AG04449 (cell line): ENCODE data around the gene PCCA.

Experiments
- CTCF ChIA-PET: fragments of 350-600 bp; formaldehyde crosslinking; extraction: SDS; loops from one replicate; lab custom pipeline; 2021; ENCODE audit warnings: antibody characterized with exemption; lab: Yijun Ruan, JAX
- POLR2A ChIA-PET: fragments of 400-600, 350-600 bp; formaldehyde crosslinking; extraction: SDS; loops from one replicate; lab custom pipeline; 2020; ENCODE audit warnings: antibody characterized with exemption, inconsistent platforms; lab: Yijun Ruan, JAX
- DNase-seq: peaks from one replicate; pipeline ENCODE4 v3.0.0-alpha.2; 2010; ENCODE audit warnings: low read depth, low spot score
- H3K4me3 ChIP-seq: 2 replicates; pipeline ENCODE4 v1.5.1; 2011; ENCODE audit warnings: low read depth, mild to moderate bottlenecking, control low read depth, low read length
- TF ChIP-seq, protein P1 (sequence below): IDR thresholded peaks from one replicate; pipeline ENCODE4 v1.5.1; 2011; ENCODE audit warnings: mild to moderate bottlenecking, moderate library complexity, low read length, control low read depth, inconsistent platforms; ENCODE audit not compliant: insufficient read depth; ENCODE audit errors: missing control alignments

The PCCA gene

DNA sequence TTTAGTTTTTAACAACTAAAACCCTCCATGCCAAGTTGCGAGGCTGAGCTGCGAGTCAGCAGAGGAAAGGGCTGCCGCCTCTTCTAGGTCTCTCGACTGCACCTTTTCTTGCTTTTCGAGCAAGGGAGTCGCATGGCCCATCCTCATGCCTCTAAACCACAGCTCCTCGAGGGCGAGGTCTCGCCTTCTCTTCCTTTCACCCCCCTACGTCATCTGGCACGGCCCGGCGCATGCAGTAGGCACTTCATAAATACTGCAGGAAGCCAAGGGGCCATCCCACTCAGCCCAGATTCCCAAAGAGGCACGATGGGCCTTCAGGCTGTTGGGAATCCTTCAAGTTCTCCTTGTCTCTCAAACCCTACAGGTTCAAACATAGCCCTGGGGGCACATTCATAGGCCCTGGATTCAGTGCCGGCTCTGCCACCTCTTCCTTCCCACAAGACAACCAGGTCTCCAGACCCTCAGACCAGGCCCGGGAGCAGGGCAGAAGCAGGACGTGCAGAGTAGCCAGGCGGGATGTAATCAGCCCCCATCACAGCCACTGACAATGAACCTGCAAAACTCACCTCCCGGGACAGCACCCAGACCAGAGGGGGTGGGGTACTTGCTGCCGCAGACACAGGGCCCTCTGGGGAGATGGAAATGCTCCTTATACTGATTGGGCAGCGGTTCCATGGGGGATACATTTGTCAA lies 458.0 kb downstream of the PCCA start:
- no peak for DNase-seq
- H3K4me3 ChIP-seq = no peak overlapping the region
- ChIA-PET CTCF (no interaction called here), POLR2A (no interaction called here)
- TF ChIP-seq, protein P1, sequence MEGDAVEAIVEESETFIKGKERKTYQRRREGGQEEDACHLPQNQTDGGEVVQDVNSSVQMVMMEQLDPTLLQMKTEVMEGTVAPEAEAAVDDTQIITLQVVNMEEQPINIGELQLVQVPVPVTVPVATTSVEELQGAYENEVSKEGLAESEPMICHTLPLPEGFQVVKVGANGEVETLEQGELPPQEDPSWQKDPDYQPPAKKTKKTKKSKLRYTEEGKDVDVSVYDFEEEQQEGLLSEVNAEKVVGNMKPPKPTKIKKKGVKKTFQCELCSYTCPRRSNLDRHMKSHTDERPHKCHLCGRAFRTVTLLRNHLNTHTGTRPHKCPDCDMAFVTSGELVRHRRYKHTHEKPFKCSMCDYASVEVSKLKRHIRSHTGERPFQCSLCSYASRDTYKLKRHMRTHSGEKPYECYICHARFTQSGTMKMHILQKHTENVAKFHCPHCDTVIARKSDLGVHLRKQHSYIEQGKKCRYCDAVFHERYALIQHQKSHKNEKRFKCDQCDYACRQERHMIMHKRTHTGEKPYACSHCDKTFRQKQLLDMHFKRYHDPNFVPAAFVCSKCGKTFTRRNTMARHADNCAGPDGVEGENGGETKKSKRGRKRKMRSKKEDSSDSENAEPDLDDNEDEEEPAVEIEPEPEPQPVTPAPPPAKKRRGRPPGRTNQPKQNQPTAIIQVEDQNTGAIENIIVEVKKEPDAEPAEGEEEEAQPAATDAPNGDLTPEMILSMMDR = no peak

DNA sequence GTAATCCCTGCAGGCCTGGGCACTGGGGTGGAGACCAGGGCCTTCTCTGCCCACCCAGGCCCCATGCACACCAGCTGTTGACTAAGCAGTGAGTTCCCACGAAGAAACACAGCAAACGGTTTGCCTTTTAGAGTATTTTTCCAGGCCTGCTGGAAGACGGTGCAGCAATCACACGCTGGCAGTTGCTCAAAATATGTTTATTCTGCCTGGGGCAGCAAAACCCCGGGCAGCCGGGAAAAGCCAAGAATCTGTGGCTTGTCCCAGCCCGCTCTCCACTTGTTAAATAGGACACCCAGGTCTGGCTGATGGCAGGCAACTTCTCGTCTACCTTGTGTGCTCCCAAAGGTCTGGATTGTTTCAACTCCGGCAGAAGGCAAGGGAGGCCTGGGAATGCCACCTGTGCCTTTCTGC lies 458.9 kb downstream of the PCCA start:
- no peak for DNase-seq
- TF ChIP-seq, protein P1 = no peak
- H3K4me3 ChIP-seq = no peak overlapping the region
- ChIA-PET CTCF (no interaction called here), POLR2A (no interaction called here)

DNA sequence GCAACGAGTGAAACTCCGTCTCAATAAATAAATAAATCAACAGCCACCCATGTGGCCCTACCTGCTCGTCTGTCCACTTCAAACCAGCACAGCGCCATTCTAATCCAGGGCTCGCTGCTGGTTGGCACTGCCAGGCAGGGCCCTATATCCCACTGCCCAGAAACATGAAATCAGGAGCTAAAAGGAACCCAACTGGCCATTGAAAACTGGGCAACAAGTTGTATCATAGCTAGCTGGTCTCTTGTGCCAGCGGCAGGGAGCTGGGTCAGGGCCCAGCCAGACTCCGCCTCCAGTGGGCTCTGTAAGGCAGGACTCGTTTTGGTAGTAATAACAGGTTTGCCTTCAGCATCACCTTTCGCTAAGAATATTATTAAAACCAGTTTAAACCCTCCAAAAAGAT lies 460.4 kb downstream of the PCCA start:
- no peak for DNase-seq
- ChIA-PET CTCF (no interaction called here), POLR2A (no interaction called here)

DNA sequence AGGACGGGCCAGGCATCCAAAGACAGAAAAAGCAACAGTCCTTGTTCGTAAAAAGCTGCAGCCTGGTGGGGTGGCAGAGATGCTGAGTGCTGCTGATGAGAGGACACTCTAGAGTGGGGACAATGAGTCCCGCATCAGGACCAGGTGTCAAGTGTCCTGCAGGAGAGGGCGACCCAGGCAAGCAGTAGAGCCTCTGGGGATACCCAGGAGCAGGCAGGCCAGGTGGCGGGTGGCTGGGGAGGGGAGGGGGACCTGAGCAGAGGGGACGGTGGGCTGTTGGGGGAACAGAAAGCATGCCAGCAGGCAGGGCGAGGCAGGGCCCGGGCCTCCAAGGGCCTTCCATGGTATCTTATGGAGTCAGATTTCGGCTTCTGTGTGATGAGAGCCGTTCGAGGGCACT lies 463.9 kb downstream of the PCCA start:
- ChIA-PET CTCF (interaction anchor here (1.2 to 1.6 kb wide), 3 partner anchors 10 to 22 kb away, joined by 4 to 8 read pairs (median 4); no protein-coding TSS in a partner anchor), POLR2A (no interaction called here)
- DNase-seq = no peak
- no peak overlapping the region for H3K4me3 ChIP-seq
- TF ChIP-seq, protein P1 = no peak

More for the DNA sequence above, 460.4 kb downstream of the PCCA start:
- H3K4me3 ChIP-seq = no peak overlapping the region
- TF ChIP-seq, protein P1 = no peak

DNA sequence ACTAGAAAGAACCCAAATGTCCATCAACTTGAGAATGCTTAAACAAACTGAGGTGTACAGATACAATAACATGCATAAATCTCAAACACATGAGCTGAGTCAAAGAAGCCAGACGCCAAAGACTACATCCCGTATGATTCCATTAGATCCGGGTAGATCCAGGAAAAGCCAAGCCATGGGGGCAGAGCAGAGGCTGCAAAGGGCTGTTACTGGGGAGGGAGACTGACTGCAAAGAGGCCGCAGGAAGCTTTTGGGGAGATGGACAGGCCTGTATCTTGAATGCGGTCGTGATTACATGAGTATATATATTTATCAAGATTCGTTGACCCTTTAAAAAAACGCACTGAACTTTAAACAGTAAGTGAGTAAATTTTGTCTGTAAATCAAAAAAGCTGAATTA lies 471.0 kb downstream of the PCCA start:
- H3K4me3 ChIP-seq = no peak overlapping the region
- CTCF ChIA-PET = interaction anchor here (1.6 to 6.6 kb wide), 3 partner anchors 13 to 29 kb away, joined by 7 to 69 read pairs (median 12); partner anchors contain the start of gene GGACT
- DNase-seq = no peak
- POLR2A ChIA-PET = no interaction called here
- TF ChIP-seq, protein P1 = no peak

DNA sequence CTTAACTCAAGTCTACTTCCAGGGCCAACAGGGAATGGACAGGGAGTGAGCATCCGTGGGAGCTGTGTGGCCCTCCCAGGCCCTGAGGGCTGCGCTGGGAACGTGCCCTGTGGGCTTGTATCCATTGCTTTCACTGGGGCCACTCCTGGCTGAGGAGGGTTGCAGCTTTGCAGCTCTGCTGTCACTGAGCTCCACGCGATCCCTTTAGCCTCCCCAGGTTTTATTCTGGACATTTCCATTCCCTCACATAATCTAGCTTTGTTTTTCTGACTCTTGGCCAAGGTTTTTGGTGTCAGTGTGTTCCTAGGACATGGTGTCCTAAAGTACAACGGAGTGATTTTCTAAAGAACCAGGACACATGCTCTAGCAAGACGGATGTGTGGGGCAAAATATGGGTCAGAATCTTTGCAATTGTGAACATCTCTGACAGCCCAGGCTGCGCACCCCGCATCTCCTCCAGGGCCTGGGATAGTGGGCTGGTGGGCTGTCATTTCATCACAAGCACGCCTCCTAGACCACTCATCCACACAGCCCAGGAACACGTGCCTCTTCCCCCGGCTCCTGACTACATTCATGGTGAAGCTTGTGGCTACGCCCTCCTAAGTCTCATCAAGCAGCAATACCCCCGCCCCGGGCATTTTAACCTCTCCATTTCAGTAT lies 471.7 kb downstream of the PCCA start:
- POLR2A ChIA-PET = no interaction called here
- H3K4me3 ChIP-seq = no peak overlapping the region
- CTCF ChIA-PET = interaction anchor here (1.1 to 6.6 kb wide), 4 partner anchors 12 to 905 kb away, joined by 3 to 69 read pairs (median 10); partner anchors contain the start of gene GGACT
- TF ChIP-seq, protein P1 = no peak
- DNase-seq = no peak
